Stimulated activated CD4-positive, alpha-beta T cell treated with anti-CD3 and anti-CD28 coated beads, Interleukin-2, amount 100 ng/mL, for 4 hours (primary cell): ENCODE results near the gene PRR30.

Experiments
- DNase-seq: peaks from one replicate; pipeline ENCODE4 v3.0.0-alpha.2; 2020; ENCODE audit warnings: low read depth

Gene PRR30

GRCh38 chr2:27097341-27097740, 41.9 kb downstream of the PRR30 start:
- no peak for DNase-seq

- DNase-seq = no peak
Observed at GRCh38 chr2:27096748-27097297, 42.4 kb downstream of the PRR30 start.

DNA sequence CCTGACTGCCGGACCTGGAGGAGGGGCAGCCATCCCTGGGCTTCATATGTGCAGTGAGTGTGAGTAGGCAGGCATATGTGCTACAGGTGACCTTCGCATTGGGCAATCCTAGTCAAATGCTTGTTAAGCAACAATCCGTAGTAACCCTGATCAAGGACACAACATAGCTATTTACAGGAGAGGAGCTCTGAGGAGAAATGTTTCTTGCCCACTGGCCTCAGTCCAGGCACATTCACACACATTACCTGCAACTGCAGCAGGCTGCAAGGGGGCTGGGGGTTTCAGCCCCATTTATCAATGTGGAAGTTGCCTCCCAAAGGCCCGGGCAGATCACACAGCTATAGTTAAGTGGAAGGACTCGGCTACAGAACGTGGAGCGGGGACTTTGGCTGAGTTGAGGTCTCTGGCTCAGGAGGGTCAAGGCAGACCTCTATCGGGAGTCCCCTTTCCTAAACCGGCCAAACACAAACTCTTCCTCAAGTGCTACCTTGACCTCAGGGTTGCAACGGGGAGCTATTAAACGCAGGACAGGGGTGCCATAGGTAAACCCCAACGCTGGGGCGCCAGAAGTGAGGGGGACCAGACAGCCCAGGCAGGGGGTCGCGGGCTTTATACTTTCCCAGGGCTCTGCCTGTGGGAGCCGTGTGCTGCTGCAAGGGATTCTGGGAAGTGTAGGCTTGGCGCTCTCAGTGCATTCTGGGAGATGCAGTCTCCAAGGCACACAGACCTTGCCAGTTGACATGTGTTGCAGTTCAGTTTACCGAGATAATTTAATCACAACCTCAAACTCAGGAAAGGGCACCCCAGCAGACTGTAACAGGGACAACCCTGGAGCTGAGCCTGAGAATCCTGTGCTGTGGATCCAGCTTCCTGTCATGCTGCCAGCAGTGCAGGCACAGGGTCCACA, 43.2 kb downstream of the PRR30 start:
- DNase-seq = no peak

- no peak for DNase-seq
Observed at GRCh38 chr2:27095427-27095744, 43.8 kb downstream of the PRR30 start.

- no peak for DNase-seq
Observed at GRCh38 chr2:27094353-27094984, 44.7 kb downstream of the PRR30 start.

DNA sequence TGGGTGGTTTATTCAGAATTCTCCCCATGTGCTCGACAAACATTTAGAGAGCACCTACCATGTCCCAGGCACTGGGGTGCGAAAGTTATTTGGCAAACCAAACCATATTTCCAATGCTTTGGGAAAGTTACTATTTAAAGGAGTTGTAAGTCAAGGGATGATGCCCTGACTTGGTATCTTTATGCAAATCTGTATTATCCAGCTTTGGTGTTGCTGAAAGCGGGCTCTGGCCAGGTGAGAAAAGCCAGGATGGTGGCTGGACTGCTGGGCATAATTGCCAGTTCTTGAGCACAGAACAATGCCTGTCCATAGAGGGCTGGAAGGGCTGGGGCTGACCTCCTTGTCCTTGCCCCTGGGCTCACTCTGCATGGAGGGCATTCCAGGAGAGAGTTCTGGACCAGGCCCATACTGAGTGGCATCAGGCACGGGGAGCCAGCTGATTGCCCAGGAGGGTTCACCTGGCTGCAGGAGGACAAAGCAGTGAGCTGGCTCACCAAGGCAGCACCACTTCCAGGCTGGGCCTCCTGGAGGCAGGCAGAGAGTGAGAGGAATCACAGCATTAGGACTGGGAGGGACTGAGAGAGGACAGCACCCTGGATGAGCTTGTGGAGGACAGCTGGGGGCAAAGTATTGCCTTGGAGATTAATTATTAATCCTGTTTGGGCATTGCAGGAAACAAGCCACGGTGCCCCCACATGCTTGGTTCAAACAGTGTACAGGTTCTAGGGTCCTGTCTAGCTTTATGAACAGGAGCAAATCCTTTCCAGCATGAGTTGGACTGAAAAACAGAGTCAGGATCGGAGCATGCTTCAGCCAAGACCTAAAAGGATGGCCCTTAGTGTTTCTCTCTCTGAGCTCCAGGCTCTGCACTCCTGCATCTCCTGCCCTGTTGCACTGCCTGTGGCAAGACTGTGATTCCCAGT, 45.5 kb downstream of the PRR30 start:
- no peak for DNase-seq

- no peak for DNase-seq
Observed at GRCh38 chr2:27092696-27093429, 46.3 kb downstream of the PRR30 start.

- no peak for DNase-seq
Observed at GRCh38 chr2:27091746-27092695, 47.2 kb downstream of the PRR30 start.

GRCh38 chr2:27089111-27089954, 49.9 kb downstream of the PRR30 start:
- no peak for DNase-seq

- no peak for DNase-seq
Observed at GRCh38 chr2:27088634-27089033, 50.6 kb downstream of the PRR30 start.

GRCh38 chr2:27087823-27088410, 51.3 kb downstream of the PRR30 start:
- DNase-seq = no peak
